Ovary (tissue), 10 donors: ENCODE data around the gene OIT3. TPM values are rescaled to one million over a fixed set of nuclear protein-coding genes. Genes with fewer than 3 reads are reported as not detected.

Experiments used
- DNase-seq, 5 donors: peaks; one replicate each; pipeline ENCODE4 v3.0.0-alpha.2; 2019 to 2020
- H3K27ac ChIP-seq, 2 donors: fragments of 200-600 bp; one replicate each; pipeline versions ENCODE4 v1.5.1 to v1.8.0; 2019 to 2022
- H3K27me3 ChIP-seq: fragments of 200-600 bp; one replicate; pipeline ENCODE4 v1.8.0; 2022
- H3K36me3 ChIP-seq: fragments of 200-600 bp; sonication (generic); one replicate; pipeline ENCODE4 v1.5.1; 2019
- H3K4me1 ChIP-seq: one replicate; pipeline ENCODE4 v1.8.1; 2013; ENCODE audit warnings: mild to moderate bottlenecking, moderate library complexity; ENCODE audit not compliant: insufficient read depth
- H3K4me3 ChIP-seq: fragments of 200-600 bp; sonication (generic); one replicate; pipeline ENCODE4 v1.5.1; 2017
- H3K9me3 ChIP-seq, 2 donors: fragments of 200-600 bp in 1 of 2; sonication (generic) in 1 of 2; one replicate each; pipeline versions ENCODE4 v1.5.1 to v1.8.1; 2013 to 2019; ENCODE audit warnings: mild to moderate bottlenecking in 1 of 2, moderate library complexity in 1 of 2
- CTCF ChIP-seq, 3 donors: fragments of 450-650 bp in 2 of 3; fragments of 200-600 bp in 1 of 3; IDR thresholded peaks; one replicate each; pipeline versions ENCODE4 v1.5.1 to v1.8.0; 2016 to 2022; ENCODE audit warnings: antibody characterized with exemption in 3 of 3, mild to moderate bottlenecking in 1 of 3
- EP300 ChIP-seq: sonication (generic); formaldehyde crosslinking; IDR thresholded peaks from one replicate; pipeline ENCODE4 v1.6.1; 2017; ENCODE audit warnings: antibody characterized with exemption
- POLR2A ChIP-seq: fragments of 450-650 bp; IDR thresholded peaks from one replicate; pipeline ENCODE4 v1.6.1; 2017; ENCODE audit warnings: antibody characterized with exemption, mild to moderate bottlenecking, moderate library complexity
- WGBS, 3 donors: extraction: QIAGEN DNeasy Blood & Tissue Kit in 1 of 3; methylation state at CpG; one replicate each; pipeline versions ENCODE4 v1.1.5 to v1.1.7; 2013 to 2017; 5-methylcytosine and 5-hydroxymethylcytosine counted together
- intact Hi-C, 4 donors: fragments of 100-400 bp; cut with DNase I; formaldehyde crosslinking; loops; one replicate each; pipeline versions ENCODE4 v1.11.0 to v1.15.1; 2022 to 2023
- long read RNA-seq, 3 donors: library from polyadenylated mRNA in 2 of 3; unstranded in 2 of 3; transcript quantifications; one replicate each; pipeline ENCODE4 v2.0.0 and lab custom pipeline, GENCODE V29; 2021 to 2026
- polyA plus RNA-seq, 2 donors: library from polyadenylated mRNA; stranded (reverse); fragments of 200-250 nt in 1 of 2; fragments of 350-450 nt in 1 of 2; fragmentation: Illumina TruSeq in 1 of 2; extraction: RNeasy Lipid Tissue Mini Kit (QIAGEN cat#74804) in 1 of 2; gene quantifications; one replicate each; pipeline ENCODE4 v1.2.3, GENCODE V29; 2013 to 2014
- total RNA-seq, 7 donors: library from RNA; depleted of rRNA in 2 of 7; stranded (reverse); fragments of >200 nt in 2 of 7; fragmentation: NEBNext Ultra II Directional in 3 of 7; extraction: Animal tissue kit (Norgen Biotek cat#: 25700) in 3 of 7; gene quantifications; one replicate each; pipeline versions ENCODE4 v1.1.0 to v1.2.4, GENCODE V29; 2016 to 2023
- donor health status: DM: no; HTN: no; CAD: no; lungs with moderate emphysema.
- donor health status: DM: no; HTN: no; CAD: no.
- donor health status: Bipolar disorder and iron deficiency.
- donor health status: DM: yes; HTN: yes; CAD: no.
- donor health status: DM: no; HTN: no; CAD: no.
- donor health status: DM: yes; HTN: yes; CAD: no.

OIT3 gene
- under 1 TPM in 2 of 7 donors, not detected in 5; 0.10 to 0.25 TPM for total RNA-seq
- polyA plus RNA-seq: 1 to 10 TPM in 1 of 2 donors, under 1 TPM in 1; 0.30 to 5.2 TPM
- long read RNA-seq, donor 1: 0 reads
- long read RNA-seq, donor 2, partial matches to known transcripts: 0 of 1 reads
- long read RNA-seq, donor 2, other reads (novel, unspliced or antisense): 0 of 1 reads
- long read RNA-seq, donor 3: 0 reads

- intact Hi-C loops: no loop called here
- Histone ChIP-seq H3K36me3 (no peaks in the 10 kb centered on the region), H3K27me3 (no peaks in the 10 kb centered on the region), H3K27ac (no peak within 1 kb of the TSS), H3K4me1 (peaks cover 4% of the 10 kb centered on the region), H3K4me3 (no peak within 1 kb of the TSS), H3K9me3 (no peaks in the 10 kb centered on the region)
- no peak for DNase-seq
- 67 to 69% (median 68%) methylated on average over 4 of the region's 4 CpGs for WGBS, 3 donors
- no peak for TF ChIP-seq CTCF (IDR thresholded peaks at IDR 0.05)
- no peak for TF ChIP-seq POLR2A
- no peak for TF ChIP-seq EP300
These were observed at the start of gene OIT3 for GRCh38 chr10:72893136-72893798. Gene OIT3, plus strand, starts transcription at chr10:72893739. Its CDS starts 60 bp downstream, at chr10:72893799.

DNA sequence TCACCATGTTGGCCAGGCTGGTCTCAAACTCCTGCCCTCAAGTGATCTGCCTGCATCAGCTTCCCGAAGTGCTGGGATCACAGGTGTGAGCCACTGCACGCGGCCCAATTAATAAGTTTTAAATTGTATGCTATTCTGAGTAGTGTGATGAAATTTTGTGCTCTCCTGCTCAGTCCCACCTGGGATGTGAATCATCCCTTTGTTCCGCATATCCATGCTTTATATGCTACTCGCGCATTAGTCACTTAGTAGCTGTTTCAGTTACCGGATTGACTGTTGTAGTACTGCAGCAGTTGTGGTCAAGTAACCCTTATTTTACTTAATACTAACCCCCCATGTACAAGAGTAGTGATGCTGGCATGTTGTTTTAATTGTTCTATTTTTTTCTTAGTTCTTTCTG, 47.3 kb upstream of the OIT3 start:
- intact Hi-C loops: no loop called here
- no peak for TF ChIP-seq CTCF (IDR thresholded peaks at IDR 0.05)
- no peak for TF ChIP-seq POLR2A
- no peak for TF ChIP-seq EP300
- Histone ChIP-seq H3K4me1 (no peaks in the 10 kb centered on the region), H3K36me3 (no peaks in the 10 kb centered on the region), H3K27me3 (no peaks in the 10 kb centered on the region), H3K9me3 (no peaks in the 10 kb centered on the region), H3K27ac (no peak overlapping the region), H3K4me3 (no peak overlapping the region)
- no peak for DNase-seq
- 80 to 84% (median 81%) methylated on average over 7 of the region's 7 CpGs for WGBS, 3 donors

- WGBS, 3 donors: 86 to 100% (median 99%) methylated on average over 2 of the region's 2 CpGs
- Histone ChIP-seq H3K4me1 (no peaks in the 10 kb centered on the region), H3K9me3 (no peaks in the 10 kb centered on the region), H3K27ac (no peak overlapping the region), H3K27me3 (no peaks in the 10 kb centered on the region), H3K36me3 (no peaks in the 10 kb centered on the region), H3K4me3 (no peak overlapping the region)
- intact Hi-C loops: no loop called here
- TF ChIP-seq CTCF (IDR thresholded peaks at IDR 0.05) (no peak), POLR2A (no peak), EP300 (no peak)
- DNase-seq: no peak
These were observed 45.9 kb upstream of the OIT3 start for GRCh38 chr10:72847681-72848080.

GRCh38 chr10:72850861-72851260, 42.7 kb upstream of the OIT3 start:
- intact Hi-C loops: no loop called here
- no peaks in the 10 kb centered on the region for H3K9me3 ChIP-seq
- WGBS, 3 donors: 61 to 82% (median 68%) methylated on average over 2 of the region's 2 CpGs
- no peaks in the 10 kb centered on the region for H3K27me3 ChIP-seq
- no peak overlapping the region for H3K4me3 ChIP-seq
- no peak for DNase-seq
- H3K4me1 ChIP-seq: no peaks in the 10 kb centered on the region
- no peaks in the 10 kb centered on the region for H3K36me3 ChIP-seq
- no peak overlapping the region for H3K27ac ChIP-seq
- TF ChIP-seq CTCF (IDR thresholded peaks at IDR 0.05) (no peak), POLR2A (no peak), EP300 (no peak)
